Fibroblast of villous mesenchyme (primary cell): ENCODE data around the gene BEST2. TPM values are rescaled to one million over a fixed set of nuclear protein-coding genes. Genes with fewer than 3 reads are reported as not detected.

Experiments used
- DNase-seq: peaks from one replicate; pipeline ENCODE4 v3.0.0-alpha.2; 2010; ENCODE audit warnings: low read depth
- H3K4me3 ChIP-seq: 2 replicates; pipeline ENCODE4 v1.5.1; 2011; ENCODE audit warnings: low read depth, mild to moderate bottlenecking, low read length
- total RNA-seq: library from RNA; depleted of rRNA; stranded (reverse); fragments of >200 nt; gene quantifications from 2 replicates; pipeline ENCODE4 v1.2.3, GENCODE V29; 2012
- TF ChIP-seq, protein P1 (sequence below): IDR thresholded peaks from 2 replicates; pipeline ENCODE4 v1.5.1; 2012; ENCODE audit warnings: low read depth, mild to moderate bottlenecking, low read length; ENCODE audit not compliant: insufficient read depth

Gene BEST2
- total RNA-seq, 1 donor, result not detected

DNA sequence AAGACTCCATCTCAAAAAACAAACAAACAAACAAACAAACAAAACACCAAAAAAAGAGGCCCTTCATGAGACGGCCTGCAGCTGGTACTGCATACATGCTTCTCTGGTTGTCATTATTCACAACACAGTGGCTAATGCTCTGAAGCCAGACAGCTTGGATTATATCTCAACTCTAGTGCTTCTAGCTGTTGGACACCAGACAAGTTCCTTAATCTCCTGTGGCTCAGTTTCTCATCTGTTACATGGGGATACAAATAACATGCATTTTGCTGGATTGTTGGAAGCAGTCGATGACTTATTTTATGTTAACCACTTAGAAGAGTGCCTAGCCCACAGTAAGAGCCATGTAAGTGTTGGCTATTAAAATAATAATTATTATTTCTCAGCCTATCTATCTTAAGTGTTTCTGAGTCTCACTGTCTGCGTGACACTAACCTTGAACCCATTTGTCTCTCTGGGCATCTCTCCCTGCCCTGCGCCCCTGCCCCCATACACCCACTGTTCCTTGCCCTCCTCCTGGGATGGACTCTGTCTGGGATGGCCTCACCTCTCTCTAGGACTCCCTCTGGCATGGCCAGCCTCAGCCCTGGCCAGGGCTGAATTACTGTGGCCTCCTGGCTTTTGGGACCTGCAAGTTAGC lies 36.6 kb downstream of the BEST2 start:
- peak overlapping the region; percentile 24 for H3K4me3 ChIP-seq
- TF ChIP-seq, protein P1, sequence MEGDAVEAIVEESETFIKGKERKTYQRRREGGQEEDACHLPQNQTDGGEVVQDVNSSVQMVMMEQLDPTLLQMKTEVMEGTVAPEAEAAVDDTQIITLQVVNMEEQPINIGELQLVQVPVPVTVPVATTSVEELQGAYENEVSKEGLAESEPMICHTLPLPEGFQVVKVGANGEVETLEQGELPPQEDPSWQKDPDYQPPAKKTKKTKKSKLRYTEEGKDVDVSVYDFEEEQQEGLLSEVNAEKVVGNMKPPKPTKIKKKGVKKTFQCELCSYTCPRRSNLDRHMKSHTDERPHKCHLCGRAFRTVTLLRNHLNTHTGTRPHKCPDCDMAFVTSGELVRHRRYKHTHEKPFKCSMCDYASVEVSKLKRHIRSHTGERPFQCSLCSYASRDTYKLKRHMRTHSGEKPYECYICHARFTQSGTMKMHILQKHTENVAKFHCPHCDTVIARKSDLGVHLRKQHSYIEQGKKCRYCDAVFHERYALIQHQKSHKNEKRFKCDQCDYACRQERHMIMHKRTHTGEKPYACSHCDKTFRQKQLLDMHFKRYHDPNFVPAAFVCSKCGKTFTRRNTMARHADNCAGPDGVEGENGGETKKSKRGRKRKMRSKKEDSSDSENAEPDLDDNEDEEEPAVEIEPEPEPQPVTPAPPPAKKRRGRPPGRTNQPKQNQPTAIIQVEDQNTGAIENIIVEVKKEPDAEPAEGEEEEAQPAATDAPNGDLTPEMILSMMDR, result no peak
- DNase-seq, result no peak

DNA sequence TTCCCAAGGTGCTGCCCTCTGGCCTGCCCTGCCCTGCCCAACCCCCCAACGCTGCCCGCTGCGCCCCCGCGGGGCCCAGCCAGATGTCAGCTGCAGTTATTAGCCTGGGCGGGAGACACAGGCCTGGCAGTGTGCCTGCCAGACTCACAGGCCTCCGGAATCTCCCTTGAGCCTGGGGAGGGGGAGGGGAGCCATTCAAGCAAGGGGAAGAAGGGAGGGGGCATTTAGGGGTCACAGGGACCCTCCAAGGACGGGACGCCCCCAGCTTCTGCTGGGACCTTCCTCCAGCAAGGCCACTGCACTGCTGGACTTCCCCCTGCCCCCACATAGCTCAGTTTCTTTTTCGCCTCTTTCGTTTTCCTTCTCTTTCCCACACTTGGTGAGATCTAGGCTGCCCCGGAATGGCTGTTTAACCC lies 37.1 kb downstream of the BEST2 start:
- peak; percentile 81 for DNase-seq
- TF ChIP-seq, protein P1, result no peak
- H3K4me3 ChIP-seq, result peak overlapping the region; percentile 77

DNA sequence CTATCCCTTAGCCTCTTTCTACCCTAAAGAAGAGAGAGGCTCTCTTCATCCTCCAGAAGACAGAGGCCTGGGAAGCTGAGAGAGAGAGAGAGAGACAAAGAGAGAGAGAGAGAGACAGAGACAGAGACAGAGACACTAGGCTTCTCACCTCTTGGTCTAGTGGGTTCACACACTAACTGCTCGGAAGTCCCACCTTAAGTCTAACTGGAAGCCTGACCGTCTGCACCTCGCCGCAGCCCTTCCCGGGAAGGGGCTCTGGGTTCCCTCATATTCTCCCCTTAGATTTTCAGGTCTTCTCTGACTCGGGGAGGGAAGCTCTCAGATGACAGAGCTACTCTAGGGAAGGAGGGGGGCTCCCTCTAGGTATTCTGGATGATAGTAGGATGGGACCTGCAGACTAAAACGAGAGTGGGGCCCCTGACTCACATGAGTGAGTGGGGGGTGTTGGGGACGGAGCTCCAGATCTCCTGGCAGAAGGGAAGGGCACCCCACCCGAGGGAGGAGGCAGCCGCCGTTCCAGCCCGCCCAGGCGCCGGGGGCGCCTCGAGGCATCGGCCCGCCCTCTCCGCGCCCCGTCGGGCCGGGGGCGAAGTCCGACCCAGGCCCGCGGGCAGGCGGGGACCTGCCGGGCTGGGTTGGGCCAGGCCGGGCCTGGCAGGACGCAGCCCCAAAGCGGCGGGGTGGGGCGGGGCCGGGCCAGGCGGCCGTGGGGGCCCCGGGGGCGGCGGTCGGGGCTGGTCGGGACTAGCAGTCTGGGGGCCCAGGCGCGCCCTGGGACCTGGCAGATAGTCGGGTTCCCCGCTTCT lies 37.7 kb downstream of the BEST2 start:
- peak; percentile 55 for DNase-seq
- TF ChIP-seq, protein P1, result no peak
- H3K4me3 ChIP-seq, result peak overlapping the region; percentile 77

DNA sequence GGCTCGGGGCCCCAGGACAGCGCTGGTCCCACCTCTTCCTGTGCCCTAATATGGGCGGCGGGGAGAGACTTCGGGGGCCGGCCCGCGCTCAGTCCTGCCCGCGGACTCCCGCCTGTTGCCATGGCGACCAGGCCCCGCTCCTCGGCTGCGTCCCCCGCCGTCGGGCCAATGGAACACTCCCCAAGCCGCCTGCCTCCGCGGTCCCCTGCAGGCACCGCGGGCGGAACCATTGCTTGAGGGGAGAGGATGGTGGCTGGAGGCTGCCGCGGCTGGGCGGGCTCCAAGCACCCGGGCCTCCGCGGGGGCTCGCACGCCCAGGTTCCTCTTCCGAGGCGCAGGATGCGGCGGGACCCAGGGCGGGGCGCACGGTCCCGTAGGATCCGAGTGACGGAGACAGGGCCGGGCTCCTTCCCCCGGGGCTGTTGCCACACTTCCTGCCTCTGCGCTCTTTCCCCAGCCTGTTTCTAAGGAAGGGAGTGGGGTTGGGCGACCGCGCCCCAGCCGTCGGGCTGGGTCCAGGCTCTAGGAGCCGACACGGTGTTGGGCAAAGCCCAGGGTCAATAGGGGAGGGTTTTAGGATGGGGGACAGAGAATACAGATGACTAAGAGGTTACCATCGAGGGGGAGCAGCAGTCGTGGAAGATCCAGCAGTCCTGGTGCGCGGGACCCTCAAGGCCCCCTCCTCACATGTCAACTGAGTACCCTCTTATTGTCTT lies 38.5 kb downstream of the BEST2 start:
- DNase-seq, result peak; percentile 98
- TF ChIP-seq, protein P1, result no peak
- H3K4me3 ChIP-seq, result peak overlapping the region; percentile 77

DNA sequence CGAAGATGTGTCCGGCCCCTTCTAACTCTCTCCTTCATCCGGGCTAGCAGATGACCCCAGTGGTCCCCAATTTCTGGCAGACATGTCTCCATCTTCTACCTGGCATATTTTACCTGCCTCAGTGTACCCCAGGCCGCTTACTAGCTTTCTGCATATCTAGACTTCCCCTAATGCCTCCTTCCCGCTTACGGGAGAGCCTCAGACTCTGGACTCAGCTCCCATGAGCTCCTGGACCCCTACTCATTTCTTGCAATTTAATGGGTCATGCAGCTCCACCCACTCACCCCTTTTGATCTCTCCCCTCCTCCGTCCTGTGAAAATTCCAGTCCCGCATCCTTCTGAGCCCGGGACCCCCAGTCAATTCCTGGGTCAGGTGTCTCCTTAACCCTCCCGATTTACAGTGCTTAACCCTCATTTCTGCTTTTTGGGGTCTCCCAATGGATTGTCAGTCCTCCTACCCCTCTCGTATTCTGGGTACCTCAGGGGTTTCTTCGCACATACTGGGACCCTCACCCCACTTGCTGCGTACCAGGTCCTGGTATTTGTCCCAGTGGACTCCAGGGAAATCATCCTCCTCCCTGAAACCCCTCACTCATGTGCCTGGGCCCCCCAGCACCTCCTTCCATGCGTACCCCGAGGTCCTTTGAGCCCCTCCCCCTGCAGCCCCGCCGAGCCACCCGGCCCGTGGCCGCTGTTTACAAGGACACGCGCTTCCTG lies 39.2 kb downstream of the BEST2 start:
- H3K4me3 ChIP-seq, result peak overlapping the region; percentile 77
- TF ChIP-seq, protein P1, result no peak
- DNase-seq, result no peak

DNA sequence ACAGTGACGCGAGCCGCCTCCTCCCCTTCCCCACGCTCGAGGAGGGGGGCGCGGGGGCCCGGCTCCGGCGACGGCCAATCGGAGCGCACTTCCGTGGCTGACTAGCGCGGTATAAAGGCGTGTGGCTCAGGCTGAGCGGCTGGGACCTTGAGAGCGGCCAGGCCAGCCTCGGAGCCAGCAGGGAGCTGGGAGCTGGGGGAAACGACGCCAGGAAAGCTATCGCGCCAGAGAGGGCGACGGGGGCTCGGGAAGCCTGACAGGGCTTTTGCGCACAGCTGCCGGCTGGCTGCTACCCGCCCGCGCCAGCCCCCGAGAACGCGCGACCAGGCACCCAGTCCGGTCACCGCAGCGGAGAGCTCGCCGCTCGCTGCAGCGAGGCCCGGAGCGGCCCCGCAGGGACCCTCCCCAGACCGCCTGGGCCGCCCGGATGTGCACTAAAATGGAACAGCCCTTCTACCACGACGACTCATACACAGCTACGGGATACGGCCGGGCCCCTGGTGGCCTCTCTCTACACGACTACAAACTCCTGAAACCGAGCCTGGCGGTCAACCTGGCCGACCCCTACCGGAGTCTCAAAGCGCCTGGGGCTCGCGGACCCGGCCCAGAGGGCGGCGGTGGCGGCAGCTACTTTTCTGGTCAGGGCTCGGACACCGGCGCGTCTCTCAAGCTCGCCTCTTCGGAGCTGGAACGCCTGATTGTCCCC lies 39.9 kb downstream of the BEST2 start, which contains the start of gene JUNB:
Gene JUNB, plus strand, starts transcription at position 142 of the 706 bp plus-strand sequence. Its CDS starts 286 bp downstream, at position 428.
- peak; percentile 98 for DNase-seq
- H3K4me3 ChIP-seq, result peak within 1 kb of the TSS; percentile 77
- TF ChIP-seq, protein P1, result peak; percentile 2
